ENCODE measurements around the gene RPIA. TPM values are rescaled to one million over a fixed set of nuclear protein-coding genes. Genes with fewer than 3 reads are reported as not detected.

The RPIA gene
- total RNA-seq, 1 experiment from 2014 or later, result 18.2 TPM

DNA sequence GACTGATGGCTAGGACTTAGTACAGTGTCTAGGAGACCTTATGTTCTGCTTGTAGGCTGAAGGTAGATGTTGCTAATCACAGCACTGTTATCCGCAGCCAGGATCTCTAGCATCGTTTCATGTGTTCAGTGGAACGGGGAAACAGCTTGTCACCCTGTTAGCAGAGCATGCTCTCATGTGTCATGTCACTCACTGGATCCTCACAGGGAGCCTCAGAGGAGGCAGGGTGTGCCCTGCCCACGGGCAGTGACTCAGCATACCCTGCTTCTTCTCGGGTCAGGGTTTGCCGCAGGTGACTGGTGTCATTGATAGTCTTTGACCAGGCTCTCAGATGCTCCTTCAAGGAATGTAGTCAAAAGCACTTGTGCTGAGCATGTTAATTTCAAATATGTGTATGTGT is 44.4 kb downstream of the RPIA start:
- no peak for ATAC-seq
- no peak overlapping the region for H3K4me3 ChIP-seq (ENCODE audit: low read depth in 2 of 2, low read length in 2 of 2)
- H3K27me3 ChIP-seq (ENCODE audit: control insufficient read depth, insufficient read depth, low read length), result no peaks in the 10 kb centered on the region
- in situ Hi-C loops (cut with HindIII; ENCODE audit: low pct_unique_long_range_greater_than_20kb, low sequenced_read_pairs), result no loop called here
- no peaks in the 10 kb centered on the region for H3K9me3 ChIP-seq (ENCODE audit: control insufficient read depth, insufficient read depth, low read depth, low read length)
- intact Hi-C loops (cut with micrococcal nuclease; ENCODE audit: unreplicated experiment), result no loop called here
- CTCF ChIA-PET, result no interaction called here
- no peaks in the 10 kb centered on the region for H3K4me1 ChIP-seq (ENCODE audit: control insufficient read depth, insufficient read depth, low read length)
- TF ChIP-seq CTCF (IDR thresholded peaks at IDR 0.05) (no peak), SIN3A (IDR thresholded peaks at IDR 0.05; ENCODE audit: borderline replicate concordance, insufficient read depth, low read depth, low read length) (no peak), POLR2AphosphoS5 (IDR thresholded peaks at IDR 0.05; ENCODE audit: low read depth, low read length) (no peak), TCF7L2 (IDR thresholded peaks at IDR 0.05; ENCODE audit: low read depth, low read length) (no peak), REST (IDR thresholded peaks at IDR 0.05; ENCODE audit: insufficient read depth in 1 of 2, low read depth in 2 of 2, low read length in 1 of 2) (no peak)
- H3K27ac ChIP-seq (ENCODE audit: low read length), result no peak overlapping the region
- DNase-seq (ENCODE audit: low read depth, low spot score), result no peak
- POLR2A ChIA-PET, result no interaction called here
- no TSS peak for BruUV-seq (replicated peaks)
- no peaks in the 10 kb centered on the region for H3K36me3 ChIP-seq (ENCODE audit: control insufficient read depth, insufficient read depth, low read length)

- Histone ChIP-seq H3K9me3 (ENCODE audit: control insufficient read depth, insufficient read depth, low read depth, low read length) (no peaks in the 10 kb centered on the region), H3K4me3 (ENCODE audit: low read depth in 2 of 2, low read length in 2 of 2) (no peak overlapping the region), H3K27me3 (ENCODE audit: control insufficient read depth, insufficient read depth, low read length) (no peaks in the 10 kb centered on the region), H3K27ac (ENCODE audit: low read length) (no peak overlapping the region), H3K4me1 (ENCODE audit: control insufficient read depth, insufficient read depth, low read length) (no peaks in the 10 kb centered on the region), H3K36me3 (ENCODE audit: control insufficient read depth, insufficient read depth, low read length) (no peaks in the 10 kb centered on the region)
- BruUV-seq (replicated peaks), result no TSS peak
- in situ Hi-C loops (cut with HindIII; ENCODE audit: low pct_unique_long_range_greater_than_20kb, low sequenced_read_pairs), result no loop called here
- DNase-seq (ENCODE audit: low read depth, low spot score), result no peak
- no peak for ATAC-seq
- TF ChIP-seq POLR2AphosphoS5 (IDR thresholded peaks at IDR 0.05; ENCODE audit: low read depth, low read length), result no peak
- TF ChIP-seq REST (IDR thresholded peaks at IDR 0.05; ENCODE audit: insufficient read depth in 1 of 2, low read depth in 2 of 2, low read length in 1 of 2), result no peak
- no peak for TF ChIP-seq SIN3A (IDR thresholded peaks at IDR 0.05; ENCODE audit: borderline replicate concordance, insufficient read depth, low read depth, low read length)
- intact Hi-C loops (cut with micrococcal nuclease; ENCODE audit: unreplicated experiment), result no loop called here
- POLR2A ChIA-PET, result no interaction called here
- CTCF ChIA-PET, result no interaction called here
Observed at GRCh38 chr2:88736437-88736836, 45.0 kb downstream of the RPIA start.

All from Panc1 (cell line).